ENCODE data around the gene TLR10.

The TLR10 gene

DNA sequence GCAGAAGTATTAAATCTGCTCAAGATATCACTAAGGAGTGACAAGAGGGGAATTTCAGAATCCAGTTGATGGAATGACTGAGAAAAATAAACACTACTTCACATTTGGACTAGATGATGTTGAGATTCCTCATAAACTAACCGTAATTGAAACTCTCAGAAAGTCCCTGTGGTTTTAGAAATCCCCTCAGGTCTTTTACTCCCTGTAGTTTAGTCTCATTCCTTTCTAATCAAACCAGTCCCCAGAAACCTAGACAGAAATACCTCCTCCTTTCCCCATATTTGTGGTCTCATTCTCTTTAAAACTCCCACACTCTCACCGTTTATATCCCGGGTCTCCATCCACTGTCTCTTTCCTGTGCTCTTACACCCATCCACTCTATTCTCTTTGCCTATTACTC, 36.8 kb upstream of the TLR10 start:
- Histone ChIP-seq H4K20me1 (ENCODE audit: insufficient read depth) (no peaks in the 10 kb centered on the region), H2AFZ (ENCODE audit: low read depth) (no peak overlapping the region), H3K27me3 (ENCODE audit: insufficient read depth, low read depth) (no peaks in the 10 kb centered on the region), H3K4me3 (IDR thresholded peaks at IDR 0.05; ENCODE audit: insufficient read depth, low read depth, low read length) (no peak overlapping the region), H3K9ac (no peak overlapping the region), H3K4me1 (ENCODE audit: low read depth, poor library complexity, severe bottlenecking) (peaks cover 8% of the 10 kb centered on the region), H3K27ac (no peak overlapping the region), H3K79me2 (ENCODE audit: insufficient read depth, low read depth) (no peaks in the 10 kb centered on the region), H3K36me3 (ENCODE audit: insufficient read depth) (no peaks in the 10 kb centered on the region), H3K4me2 (no peak overlapping the region)
- TF ChIP-seq, protein P1, sequence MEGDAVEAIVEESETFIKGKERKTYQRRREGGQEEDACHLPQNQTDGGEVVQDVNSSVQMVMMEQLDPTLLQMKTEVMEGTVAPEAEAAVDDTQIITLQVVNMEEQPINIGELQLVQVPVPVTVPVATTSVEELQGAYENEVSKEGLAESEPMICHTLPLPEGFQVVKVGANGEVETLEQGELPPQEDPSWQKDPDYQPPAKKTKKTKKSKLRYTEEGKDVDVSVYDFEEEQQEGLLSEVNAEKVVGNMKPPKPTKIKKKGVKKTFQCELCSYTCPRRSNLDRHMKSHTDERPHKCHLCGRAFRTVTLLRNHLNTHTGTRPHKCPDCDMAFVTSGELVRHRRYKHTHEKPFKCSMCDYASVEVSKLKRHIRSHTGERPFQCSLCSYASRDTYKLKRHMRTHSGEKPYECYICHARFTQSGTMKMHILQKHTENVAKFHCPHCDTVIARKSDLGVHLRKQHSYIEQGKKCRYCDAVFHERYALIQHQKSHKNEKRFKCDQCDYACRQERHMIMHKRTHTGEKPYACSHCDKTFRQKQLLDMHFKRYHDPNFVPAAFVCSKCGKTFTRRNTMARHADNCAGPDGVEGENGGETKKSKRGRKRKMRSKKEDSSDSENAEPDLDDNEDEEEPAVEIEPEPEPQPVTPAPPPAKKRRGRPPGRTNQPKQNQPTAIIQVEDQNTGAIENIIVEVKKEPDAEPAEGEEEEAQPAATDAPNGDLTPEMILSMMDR (conservative IDR thresholded peaks at IDR 0.05; ENCODE audit: low read depth, low read length) = no peak

DNA sequence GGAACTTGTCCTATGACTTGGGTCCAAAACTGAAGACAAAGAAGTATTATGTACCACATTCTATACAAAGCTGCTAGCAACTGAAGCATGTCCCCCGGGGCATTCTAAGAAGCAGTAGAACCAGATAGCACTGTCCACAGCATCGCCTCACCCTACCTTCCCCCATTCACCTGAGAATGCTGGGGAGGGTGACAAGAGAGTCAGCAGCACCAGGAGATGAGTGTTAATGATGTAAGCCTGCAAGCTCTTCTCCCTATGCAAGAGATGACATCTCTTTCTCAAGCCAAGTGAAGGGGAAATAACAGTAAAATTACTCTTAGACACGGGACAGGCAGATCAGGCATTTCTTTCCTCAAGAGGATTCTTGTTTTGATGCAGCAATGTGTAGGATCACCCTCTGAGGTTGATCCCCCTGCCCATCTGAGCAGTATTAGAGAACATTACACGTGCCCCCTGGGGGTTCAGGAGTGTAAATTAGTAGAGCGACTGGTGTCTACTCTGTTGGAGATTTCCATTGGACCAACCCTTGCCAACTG, 35.7 kb upstream of the TLR10 start:
- no peak overlapping the region for H2AFZ ChIP-seq (ENCODE audit: low read depth)
- no peak overlapping the region for H3K4me3 ChIP-seq (IDR thresholded peaks at IDR 0.05; ENCODE audit: insufficient read depth, low read depth, low read length)
- no peaks in the 10 kb centered on the region for H4K20me1 ChIP-seq (ENCODE audit: insufficient read depth)
- H3K79me2 ChIP-seq (ENCODE audit: insufficient read depth, low read depth) = no peaks in the 10 kb centered on the region
- no peak overlapping the region for H3K4me2 ChIP-seq
- H3K27ac ChIP-seq = no peak overlapping the region
- H3K36me3 ChIP-seq (ENCODE audit: insufficient read depth) = no peaks in the 10 kb centered on the region
- peaks cover 8% of the 10 kb centered on the region for H3K4me1 ChIP-seq (ENCODE audit: low read depth, poor library complexity, severe bottlenecking)
- no peak overlapping the region for H3K9ac ChIP-seq
- TF ChIP-seq, protein P1 (conservative IDR thresholded peaks at IDR 0.05; ENCODE audit: low read depth, low read length) = no peak
- H3K27me3 ChIP-seq (ENCODE audit: insufficient read depth, low read depth) = no peaks in the 10 kb centered on the region

DNA sequence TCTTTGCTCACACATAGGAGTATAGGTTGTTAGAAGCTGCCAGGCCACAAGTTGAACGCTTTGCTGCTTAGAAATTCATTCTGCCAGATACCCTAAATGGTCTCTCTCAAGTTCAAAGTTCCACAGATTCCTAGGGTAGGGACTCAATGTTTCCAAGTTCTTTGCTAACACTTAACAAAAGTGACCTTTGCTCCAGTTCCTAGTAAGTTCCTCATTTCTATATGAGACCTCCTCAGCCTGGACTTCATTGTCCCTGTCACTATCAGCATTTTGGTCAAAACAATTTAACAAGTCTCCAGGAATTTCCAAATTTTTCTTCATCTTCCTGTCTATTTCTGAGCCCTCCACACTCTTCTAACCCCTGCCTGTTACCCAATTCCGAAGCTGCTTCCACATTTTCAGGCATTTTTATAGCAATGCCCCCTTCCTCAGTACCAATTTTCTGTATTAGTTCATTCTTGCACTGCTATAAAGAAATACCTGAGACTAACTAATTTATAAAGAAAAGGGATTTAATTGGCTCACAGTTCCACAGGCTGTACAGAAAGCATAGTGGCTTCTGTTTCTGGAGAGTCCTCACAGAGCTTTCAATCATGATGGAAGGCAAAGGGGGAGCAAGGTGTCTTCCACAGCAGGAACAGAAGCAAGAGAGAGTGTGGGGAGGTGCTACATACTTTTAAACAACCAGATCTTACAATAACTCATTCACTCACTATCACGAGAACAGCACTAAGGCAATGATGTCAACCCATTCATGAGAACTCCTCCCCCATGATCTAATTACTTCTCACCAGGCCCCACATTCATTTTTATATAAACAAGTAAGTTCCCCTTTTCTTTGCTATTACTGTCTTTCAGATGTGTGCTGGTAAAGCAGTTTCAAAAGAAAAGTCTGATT, 33.3 kb upstream of the TLR10 start:
- TF ChIP-seq, protein P1 (conservative IDR thresholded peaks at IDR 0.05; ENCODE audit: low read depth, low read length) = no peak
- H4K20me1 ChIP-seq (ENCODE audit: insufficient read depth) = no peaks in the 10 kb centered on the region
- no peaks in the 10 kb centered on the region for H3K36me3 ChIP-seq (ENCODE audit: insufficient read depth)
- H3K9ac ChIP-seq = no peak overlapping the region
- H3K4me3 ChIP-seq (IDR thresholded peaks at IDR 0.05; ENCODE audit: insufficient read depth, low read depth, low read length) = no peak overlapping the region
- no peak overlapping the region for H3K4me2 ChIP-seq
- H2AFZ ChIP-seq (ENCODE audit: low read depth) = no peak overlapping the region
- H3K27me3 ChIP-seq (ENCODE audit: insufficient read depth, low read depth) = no peaks in the 10 kb centered on the region
- H3K4me1 ChIP-seq (ENCODE audit: low read depth, poor library complexity, severe bottlenecking) = peaks cover 8% of the 10 kb centered on the region
- no peaks in the 10 kb centered on the region for H3K79me2 ChIP-seq (ENCODE audit: insufficient read depth, low read depth)
- no peak overlapping the region for H3K27ac ChIP-seq

DNA sequence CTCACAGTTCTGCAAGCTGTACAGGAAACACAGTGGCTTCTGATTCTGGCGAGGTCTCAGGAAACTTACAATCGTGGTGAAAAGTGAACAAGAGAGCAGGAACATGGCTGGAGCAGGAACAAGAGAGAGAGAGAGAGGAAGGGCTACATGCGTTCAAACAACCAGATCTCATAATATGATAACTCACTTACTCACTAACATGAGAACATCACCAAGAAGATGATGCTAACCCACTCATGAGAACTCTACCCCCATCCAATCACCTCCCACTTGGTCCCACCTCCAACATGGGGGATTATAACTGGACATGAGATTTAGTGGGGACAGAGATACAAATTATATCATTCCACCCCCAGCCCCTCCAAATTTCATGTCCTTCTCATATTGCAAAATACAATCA, 31.6 kb upstream of the TLR10 start:
- TF ChIP-seq, protein P1 (conservative IDR thresholded peaks at IDR 0.05; ENCODE audit: low read depth, low read length) = no peak

More for the DNA sequence above, 31.6 kb upstream of the TLR10 start:
- no peaks in the 10 kb centered on the region for H3K27me3 ChIP-seq (ENCODE audit: insufficient read depth, low read depth)
- H3K36me3 ChIP-seq (ENCODE audit: insufficient read depth) = no peaks in the 10 kb centered on the region
- H3K4me1 ChIP-seq (ENCODE audit: low read depth, poor library complexity, severe bottlenecking) = peaks cover 2% of the 10 kb centered on the region
- H3K79me2 ChIP-seq (ENCODE audit: insufficient read depth, low read depth) = no peaks in the 10 kb centered on the region
- no peaks in the 10 kb centered on the region for H4K20me1 ChIP-seq (ENCODE audit: insufficient read depth)
- H3K9ac ChIP-seq = no peak overlapping the region
- no peak overlapping the region for H3K27ac ChIP-seq
- no peak overlapping the region for H3K4me2 ChIP-seq
- no peak overlapping the region for H2AFZ ChIP-seq (ENCODE audit: low read depth)
- H3K4me3 ChIP-seq (IDR thresholded peaks at IDR 0.05; ENCODE audit: insufficient read depth, low read depth, low read length) = no peak overlapping the region

All from KMS-11 (cell line).